Stimulated activated CD8-positive, alpha-beta memory T cell treated with anti-CD3 and anti-CD28 coated beads, Interleukin-4, amount 100 ng/mL, for 1 hour (primary cell): ENCODE data around the gene VANGL2.

ENCODE experiments used
- DNase-seq, 2 donors: peaks; one replicate each; pipeline ENCODE4 v3.0.0-alpha.2; 2020; ENCODE audit warnings: low read depth in 2 of 2, low spot score in 1 of 2

VANGL2 gene

GRCh38 chr1:160400223-160400645 is at the start of gene VANGL2:
Gene VANGL2 (plus strand): TSS chr1:160400564. CDS start chr1:160415838, 15,274 bp downstream.
- no peak for DNase-seq

- DNase-seq: no peak
These were observed 48.7 kb upstream of the VANGL2 start for GRCh38 chr1:160351629-160352028.

- no peak for DNase-seq
These were observed 47.8 kb upstream of the VANGL2 start for GRCh38 chr1:160352555-160352954.

- DNase-seq: no peak
These were observed 47.1 kb upstream of the VANGL2 start for GRCh38 chr1:160353223-160353622.

GRCh38 chr1:160354388-160354985 is 45.9 kb upstream of the VANGL2 start:
- DNase-seq: no peak

- DNase-seq: no peak
These were observed 42.9 kb upstream of the VANGL2 start for GRCh38 chr1:160357286-160358002.

- DNase-seq: no peak
These were observed 42.3 kb upstream of the VANGL2 start for GRCh38 chr1:160358073-160358472.

GRCh38 chr1:160359559-160360226 is 40.7 kb upstream of the VANGL2 start:
- no peak for DNase-seq

GRCh38 chr1:160360227-160360695 is 40.1 kb upstream of the VANGL2 start:
- DNase-seq: no peak

- no peak for DNase-seq
These were observed 39.2 kb upstream of the VANGL2 start for GRCh38 chr1:160361199-160361598.

- DNase-seq: no peak
These were observed 38.6 kb upstream of the VANGL2 start for GRCh38 chr1:160361814-160362167.

- DNase-seq: no peak
These were observed 38.0 kb upstream of the VANGL2 start for GRCh38 chr1:160362168-160362957.

- DNase-seq: no peak
These were observed 37.4 kb upstream of the VANGL2 start for GRCh38 chr1:160363010-160363409.

GRCh38 chr1:160363951-160364735 is 36.2 kb upstream of the VANGL2 start:
- DNase-seq: no peak

- no peak for DNase-seq
These were observed 35.0 kb upstream of the VANGL2 start for GRCh38 chr1:160365325-160365724.

- no peak for DNase-seq
These were observed 33.4 kb upstream of the VANGL2 start, which contains the start of gene NHLH1 for GRCh38 chr1:160366731-160367515. Gene NHLH1 (plus strand): TSS chr1:160367071. CDS start chr1:160370732, 3,661 bp downstream.

- DNase-seq: no peak
These were observed 32.9 kb upstream of the VANGL2 start for GRCh38 chr1:160367516-160367900.

- no peak for DNase-seq
These were observed 32.1 kb upstream of the VANGL2 start for GRCh38 chr1:160367934-160368923.

- DNase-seq: no peak
These were observed 31.3 kb upstream of the VANGL2 start for GRCh38 chr1:160369087-160369486.
